OCI-LY1 (cell line): ENCODE results near the gene DSE.

ENCODE experiments used
- H2AFZ ChIP-seq: fragments of 200-600 bp; sonication (generic), shearing (Covaris generic); 2 replicates; pipeline ENCODE4 v1.6.0; 2014; ENCODE audit warnings: antibody characterized with exemption, mild to moderate bottlenecking, low read length
- H3F3A ChIP-seq: fragments of 200-600 bp; sonication (generic), shearing (Covaris generic); 2 replicates; pipeline ENCODE4 v1.6.0; 2014; ENCODE audit warnings: mild to moderate bottlenecking, antibody characterized with exemption, low read length, moderate library complexity; ENCODE audit not compliant: insufficient read depth
- H3K27ac ChIP-seq: fragments of 200-600 bp; sonication (generic); 2 replicates; pipeline ENCODE4 v1.5.1; 2014; ENCODE audit warnings: low read length, mixed run types, mild to moderate bottlenecking, low read depth; ENCODE audit not compliant: poor library complexity, severe bottlenecking
- H3K27me3 ChIP-seq: fragments of 200-600 bp; sonication (generic); 2 replicates; pipeline ENCODE4 v1.6.0; 2014; ENCODE audit warnings: antibody characterized with exemption, mild to moderate bottlenecking, low read length, moderate library complexity; ENCODE audit not compliant: insufficient read depth
- H3K36me3 ChIP-seq: fragments of 200-600 bp; sonication (generic); 2 replicates; pipeline ENCODE4 v1.6.1; 2014; ENCODE audit warnings: mild to moderate bottlenecking, antibody characterized with exemption, low read length, moderate library complexity, mixed read lengths; ENCODE audit not compliant: insufficient read depth
- H3K4me1 ChIP-seq: fragments of 200-600 bp; sonication (generic); 2 replicates; pipeline ENCODE4 v1.5.1; 2014; ENCODE audit warnings: mild to moderate bottlenecking, low read length, moderate library complexity; ENCODE audit not compliant: insufficient read depth, severe bottlenecking
- H3K4me2 ChIP-seq: fragments of 200-600 bp; sonication (generic), shearing (Covaris generic); 2 replicates; pipeline ENCODE4 v1.6.1; 2014; ENCODE audit warnings: low read length
- H3K4me3 ChIP-seq: fragments of 200-600 bp; sonication (generic); 2 replicates; pipeline ENCODE4 v1.5.1; 2014; ENCODE audit warnings: low read length, low read depth, mild to moderate bottlenecking, mixed read lengths; ENCODE audit not compliant: poor library complexity, severe bottlenecking
- H3K79me2 ChIP-seq: fragments of 200-600 bp; shearing (Covaris generic); 2 replicates; pipeline ENCODE4 v1.6.1; 2016; ENCODE audit warnings: mixed run types, low read length, mixed read lengths; ENCODE audit not compliant: insufficient read depth
- H3K9ac ChIP-seq: fragments of 200-600 bp; sonication (generic), shearing (Covaris generic); 2 replicates; pipeline ENCODE4 v1.6.1; 2014; ENCODE audit warnings: mild to moderate bottlenecking, low read length, mixed read lengths
- H3K9me2 ChIP-seq: fragments of 200-600 bp; sonication (generic), shearing (Covaris generic); 2 replicates; pipeline ENCODE4 v1.6.1; 2014; ENCODE audit warnings: low read depth, mild to moderate bottlenecking, low read length, mixed read lengths
- H3K9me3 ChIP-seq: fragments of 200-600 bp; shearing (Covaris generic); 2 replicates; pipeline ENCODE4 v1.6.1; 2014; ENCODE audit warnings: low read length, mixed read lengths
- H4K20me1 ChIP-seq: fragments of 200-600 bp; sonication (generic), shearing (Covaris generic); 2 replicates; pipeline ENCODE4 v1.6.0; 2016; ENCODE audit warnings: mild to moderate bottlenecking, low read length; ENCODE audit not compliant: insufficient read depth
- CTCF ChIP-seq: fragments of 200-600 bp; sonication (generic), shearing (Covaris generic); IDR thresholded peaks from 2 replicates; pipeline ENCODE4 v1.5.1; 2017; ENCODE audit warnings: mild to moderate bottlenecking, antibody characterized with exemption, low read length, moderate library complexity, mixed read lengths
- EZH2 ChIP-seq: fragments of 200-600 bp; sonication (generic), shearing (Covaris generic); IDR thresholded peaks from 2 replicates; pipeline ENCODE4 v1.8.0; 2017; ENCODE audit warnings: borderline replicate concordance, mixed run types, mild to moderate bottlenecking, antibody characterized with exemption, low read length, moderate library complexity, mixed read lengths

DSE gene

GRCh38 chr6:116328528-116328903 is 42.2 kb upstream of the DSE start:
- TF ChIP-seq CTCF (no peak), EZH2 (no peak)
- Histone ChIP-seq H3K4me3 (no peak overlapping the region), H3K36me3 (no peaks in the 10 kb centered on the region), H4K20me1 (no peaks in the 10 kb centered on the region), H3K4me1 (no peaks in the 10 kb centered on the region), H3K9ac (no peak overlapping the region), H3K9me2 (no peaks in the 10 kb centered on the region), H3K79me2 (no peaks in the 10 kb centered on the region), H2AFZ (no peak overlapping the region), H3K9me3 (no peaks in the 10 kb centered on the region), H3K4me2 (no peak overlapping the region), H3K27me3 (no peaks in the 10 kb centered on the region), H3K27ac (no peak overlapping the region), H3F3A (no peaks in the 10 kb centered on the region)

- Histone ChIP-seq H3K9ac (no peak overlapping the region), H4K20me1 (no peaks in the 10 kb centered on the region), H3K4me2 (no peak overlapping the region), H3K9me2 (no peaks in the 10 kb centered on the region), H3K4me3 (no peak overlapping the region), H3F3A (no peaks in the 10 kb centered on the region), H2AFZ (no peak overlapping the region), H3K36me3 (no peaks in the 10 kb centered on the region), H3K4me1 (no peaks in the 10 kb centered on the region), H3K79me2 (no peaks in the 10 kb centered on the region), H3K9me3 (no peaks in the 10 kb centered on the region), H3K27ac (no peak overlapping the region), H3K27me3 (no peaks in the 10 kb centered on the region)
- no peak for TF ChIP-seq CTCF
- TF ChIP-seq EZH2, result no peak
Measured at GRCh38 chr6:116329156-116329555, 41.6 kb upstream of the DSE start.

DNA sequence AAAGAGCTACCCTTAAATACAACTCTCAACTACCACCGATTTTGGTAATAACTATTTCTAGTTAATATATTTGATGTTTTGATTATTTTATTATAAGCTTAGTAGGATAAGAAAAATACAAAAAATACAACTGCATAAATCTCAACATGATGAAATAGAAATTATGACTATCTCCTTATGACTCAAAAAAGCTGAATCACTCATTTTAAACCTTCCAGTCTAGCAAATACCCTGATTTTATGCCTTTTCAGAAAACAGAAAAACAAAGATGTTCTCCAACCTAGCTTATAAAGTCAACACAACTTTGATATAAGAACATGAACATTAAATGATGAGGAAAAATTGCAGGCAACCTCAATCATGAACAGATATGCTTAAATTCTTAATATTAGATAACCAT is 40.2 kb upstream of the DSE start:
- TF ChIP-seq EZH2, result no peak
- no peak for TF ChIP-seq CTCF
- no peak overlapping the region for H2AFZ ChIP-seq
- no peak overlapping the region for H3K27ac ChIP-seq
- no peaks in the 10 kb centered on the region for H3K4me1 ChIP-seq
- no peaks in the 10 kb centered on the region for H3F3A ChIP-seq
- no peaks in the 10 kb centered on the region for H3K9me2 ChIP-seq
- H3K79me2 ChIP-seq, result no peaks in the 10 kb centered on the region
- no peaks in the 10 kb centered on the region for H3K36me3 ChIP-seq
- no peaks in the 10 kb centered on the region for H3K27me3 ChIP-seq
- H3K4me3 ChIP-seq, result no peak overlapping the region
- no peaks in the 10 kb centered on the region for H3K9me3 ChIP-seq
- no peak overlapping the region for H3K4me2 ChIP-seq
- no peak overlapping the region for H3K9ac ChIP-seq
- no peaks in the 10 kb centered on the region for H4K20me1 ChIP-seq
